LNCAP (cell line): Measurements from ENCODE around the gene RBM26.

Experiments
- CTCF ChIP-seq: fragments of 450-650 bp; IDR thresholded peaks from 2 replicates; pipeline ENCODE4 v1.5.1; 2017; ENCODE audit warnings: mild to moderate bottlenecking

Gene RBM26

GRCh38 chr13:79369226-79369625 lies 36.8 kb downstream of the RBM26 start:
- no peak for TF ChIP-seq CTCF

GRCh38 chr13:79365981-79366380 lies 40.1 kb downstream of the RBM26 start:
- no peak for TF ChIP-seq CTCF

GRCh38 chr13:79361299-79361698 lies 44.8 kb downstream of the RBM26 start:
- no peak for TF ChIP-seq CTCF

- no peak for TF ChIP-seq CTCF
These were observed 46.0 kb downstream of the RBM26 start for GRCh38 chr13:79360095-79360494.

- TF ChIP-seq CTCF = no peak
These were observed 47.0 kb downstream of the RBM26 start for GRCh38 chr13:79359064-79359463.

GRCh38 chr13:79354285-79354684 lies 51.8 kb downstream of the RBM26 start:
- no peak for TF ChIP-seq CTCF

GRCh38 chr13:79353693-79354092 lies 52.4 kb downstream of the RBM26 start:
- TF ChIP-seq CTCF = no peak

- no peak for TF ChIP-seq CTCF
These were observed 53.9 kb downstream of the RBM26 start for GRCh38 chr13:79352107-79352506.
